HepG2 (cell line): ENCODE measurements around the gene TSPAN31. TPM values are rescaled to one million over a fixed set of nuclear protein-coding genes. Genes with fewer than 3 reads are reported as not detected.

ENCODE experiments used
- FOSL1 ChIP-seq: sonication (generic); formaldehyde crosslinking; IDR thresholded peaks from 2 replicates; pipeline ENCODE4 v1.9.0; 2021; ENCODE audit warnings: missing genetic modification reagents, borderline replicate concordance
- HIVEP1 ChIP-seq: sonication (generic); formaldehyde crosslinking; IDR thresholded peaks from 2 replicates; pipeline ENCODE4 v1.4.0; 2020; ENCODE audit warnings: mild to moderate bottlenecking, missing genetic modification reagents
- MIER2 ChIP-seq: IDR thresholded peaks from 2 replicates; pipeline ENCODE4 v1.6.1; 2016; ENCODE audit warnings: missing biosample characterization, missing genetic modification reagents
- SCMH1 ChIP-seq: sonication (generic); formaldehyde crosslinking; IDR thresholded peaks from 2 replicates; pipeline ENCODE4 v1.9.0; 2021; ENCODE audit warnings: missing genetic modification reagents, mild to moderate bottlenecking, borderline replicate concordance
- ZNF205 ChIP-seq: IDR thresholded peaks from 2 replicates; pipeline ENCODE4 v1.6.1; 2018; ENCODE audit warnings: missing biosample characterization, missing genetic modification reagents
- ZNF33B ChIP-seq: sonication (generic); formaldehyde crosslinking; IDR thresholded peaks from 2 replicates; pipeline ENCODE4 v1.5.1; 2020; ENCODE audit warnings: mild to moderate bottlenecking, missing genetic modification reagents
- ZNF589 ChIP-seq: sonication (generic); formaldehyde crosslinking; conservative IDR thresholded peaks from 2 replicates; pipeline ENCODE4 v1.8.0; 2022; ENCODE audit warnings: mild to moderate bottlenecking, moderate library complexity, missing genetic modification reagents
- polyA plus RNA-seq, 8 experiments: library from polyadenylated mRNA; depleted of rRNA in 3 of 8; stranded (reverse) in 7 of 8; unstranded in 1 of 8; fragments of >200 nt; fragmentation: Illumina TruSeq in 4 of 8; extraction: Trizol in 4 of 8; gene quantifications; 2 replicates each; pipeline versions ENCODE4 v1.2.1 to v1.2.3, GENCODE V29; 2011 to 2016; ENCODE audit warnings: low read depth in 4 of 8, missing spikeins in 1 of 8, mixed read lengths in 1 of 8; ENCODE audit not compliant: insufficient read depth in 1 of 8
- total RNA-seq, 5 experiments: library from RNA; depleted of rRNA; stranded (reverse); fragments of >200 nt; fragmentation: Illumina TruSeq; extraction: Trizol; gene quantifications; 2 replicates each; pipeline ENCODE4 v1.2.3, GENCODE V29; 2016; ENCODE audit warnings: low read depth in 1 of 5
- TF ChIP-seq, protein P1 (sequence below), 2 experiments: fragments of 450-650 bp in 1 of 2; sonication (generic) in 1 of 2; formaldehyde crosslinking in 1 of 2; IDR thresholded peaks; 2 replicates each; pipeline versions ENCODE4 v1.6.1 to v1.8.0; 2016 to 2022; ENCODE audit warnings: antibody characterized with exemption in 1 of 2, mild to moderate bottlenecking in 1 of 2, missing genetic modification reagents in 1 of 2
- TF ChIP-seq, protein P2 (sequence below): sonication (generic); formaldehyde crosslinking; IDR thresholded peaks from 2 replicates; pipeline ENCODE4 v1.4.0; 2020; ENCODE audit warnings: missing genetic modification reagents
- TF ChIP-seq, protein P3 (sequence below), 2 experiments: sonication (generic) in 1 of 2; formaldehyde crosslinking in 1 of 2; IDR thresholded peaks; 2 replicates each; pipeline versions ENCODE4 v1.5.1 to v1.6.1; 2011 to 2020; ENCODE audit warnings: borderline replicate concordance in 1 of 2, low read depth in 1 of 2, low read length in 1 of 2, mild to moderate bottlenecking in 1 of 2, missing genetic modification reagents in 1 of 2, moderate library complexity in 1 of 2
- TF ChIP-seq, protein P4 (sequence below): sonication (generic); formaldehyde crosslinking; conservative IDR thresholded peaks from 2 replicates; pipeline ENCODE4 v1.8.0; 2022; ENCODE audit warnings: low read depth, missing genetic modification reagents

Gene TSPAN31
- total and polyA plus RNA-seq, 2 of the 13 experiments (the other 11 are each of a cell fraction or from before 2014, with no cell fraction given) = 10.4 to 24.6 TPM

DNA sequence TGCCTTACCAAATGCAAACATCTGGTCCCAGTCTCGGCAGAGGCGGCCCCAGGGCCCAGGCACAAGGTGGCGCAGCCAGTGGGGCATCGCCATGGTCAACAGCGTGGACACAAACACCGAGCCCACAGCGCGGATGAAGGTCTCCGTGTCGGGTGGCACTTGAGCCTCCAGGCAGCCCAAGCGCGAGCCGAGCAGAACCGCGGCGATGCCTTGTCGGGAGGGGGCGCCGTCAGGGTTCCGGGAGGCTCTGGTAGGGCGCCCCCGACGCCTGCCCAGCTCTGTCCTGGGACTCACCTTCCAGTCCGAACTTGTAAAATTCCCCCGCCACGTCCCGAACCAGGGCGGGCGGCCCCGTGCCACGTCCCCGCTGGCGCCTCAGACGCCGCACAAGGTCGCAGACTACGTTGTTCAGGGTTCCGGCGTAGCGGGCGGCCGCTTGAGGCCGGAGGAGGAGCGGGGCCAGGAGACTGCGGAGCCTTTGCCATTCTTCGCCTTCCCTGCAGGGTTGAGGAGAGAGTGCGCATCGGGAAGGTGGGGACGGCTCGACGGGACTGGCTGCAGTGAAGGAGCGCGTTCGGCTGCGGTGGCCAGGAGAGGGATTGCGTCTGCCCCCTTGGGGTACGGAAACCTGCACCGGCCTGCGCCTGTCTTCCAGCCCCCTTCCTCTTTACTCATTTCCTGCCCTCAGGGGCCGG lies 20.3 kb downstream of the TSPAN31 start (continued):
- TF ChIP-seq, protein P1, sequence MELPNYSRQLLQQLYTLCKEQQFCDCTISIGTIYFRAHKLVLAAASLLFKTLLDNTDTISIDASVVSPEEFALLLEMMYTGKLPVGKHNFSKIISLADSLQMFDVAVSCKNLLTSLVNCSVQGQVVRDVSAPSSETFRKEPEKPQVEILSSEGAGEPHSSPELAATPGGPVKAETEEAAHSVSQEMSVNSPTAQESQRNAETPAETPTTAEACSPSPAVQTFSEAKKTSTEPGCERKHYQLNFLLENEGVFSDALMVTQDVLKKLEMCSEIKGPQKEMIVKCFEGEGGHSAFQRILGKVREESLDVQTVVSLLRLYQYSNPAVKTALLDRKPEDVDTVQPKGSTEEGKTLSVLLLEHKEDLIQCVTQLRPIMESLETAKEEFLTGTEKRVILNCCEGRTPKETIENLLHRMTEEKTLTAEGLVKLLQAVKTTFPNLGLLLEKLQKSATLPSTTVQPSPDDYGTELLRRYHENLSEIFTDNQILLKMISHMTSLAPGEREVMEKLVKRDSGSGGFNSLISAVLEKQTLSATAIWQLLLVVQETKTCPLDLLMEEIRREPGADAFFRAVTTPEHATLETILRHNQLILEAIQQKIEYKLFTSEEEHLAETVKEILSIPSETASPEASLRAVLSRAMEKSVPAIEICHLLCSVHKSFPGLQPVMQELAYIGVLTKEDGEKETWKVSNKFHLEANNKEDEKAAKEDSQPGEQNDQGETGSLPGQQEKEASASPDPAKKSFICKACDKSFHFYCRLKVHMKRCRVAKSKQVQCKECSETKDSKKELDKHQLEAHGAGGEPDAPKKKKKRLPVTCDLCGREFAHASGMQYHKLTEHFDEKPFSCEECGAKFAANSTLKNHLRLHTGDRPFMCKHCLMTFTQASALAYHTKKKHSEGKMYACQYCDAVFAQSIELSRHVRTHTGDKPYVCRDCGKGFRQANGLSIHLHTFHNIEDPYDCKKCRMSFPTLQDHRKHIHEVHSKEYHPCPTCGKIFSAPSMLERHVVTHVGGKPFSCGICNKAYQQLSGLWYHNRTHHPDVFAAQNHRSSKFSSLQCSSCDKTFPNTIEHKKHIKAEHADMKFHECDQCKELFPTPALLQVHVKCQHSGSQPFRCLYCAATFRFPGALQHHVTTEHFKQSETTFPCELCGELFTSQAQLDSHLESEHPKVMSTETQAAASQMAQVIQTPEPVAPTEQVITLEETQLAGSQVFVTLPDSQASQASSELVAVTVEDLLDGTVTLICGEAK (IDR thresholded peaks at IDR 0.05) = no peak
- TF ChIP-seq, protein P1 (CRISPR knock-in tag; IDR thresholded peaks at IDR 0.05) = no peak
- TF ChIP-seq, protein P2, sequence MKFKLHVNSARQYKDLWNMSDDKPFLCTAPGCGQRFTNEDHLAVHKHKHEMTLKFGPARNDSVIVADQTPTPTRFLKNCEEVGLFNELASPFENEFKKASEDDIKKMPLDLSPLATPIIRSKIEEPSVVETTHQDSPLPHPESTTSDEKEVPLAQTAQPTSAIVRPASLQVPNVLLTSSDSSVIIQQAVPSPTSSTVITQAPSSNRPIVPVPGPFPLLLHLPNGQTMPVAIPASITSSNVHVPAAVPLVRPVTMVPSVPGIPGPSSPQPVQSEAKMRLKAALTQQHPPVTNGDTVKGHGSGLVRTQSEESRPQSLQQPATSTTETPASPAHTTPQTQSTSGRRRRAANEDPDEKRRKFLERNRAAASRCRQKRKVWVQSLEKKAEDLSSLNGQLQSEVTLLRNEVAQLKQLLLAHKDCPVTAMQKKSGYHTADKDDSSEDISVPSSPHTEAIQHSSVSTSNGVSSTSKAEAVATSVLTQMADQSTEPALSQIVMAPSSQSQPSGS (CRISPR knock-in tag) = no peak
- TF ChIP-seq, protein P3, sequence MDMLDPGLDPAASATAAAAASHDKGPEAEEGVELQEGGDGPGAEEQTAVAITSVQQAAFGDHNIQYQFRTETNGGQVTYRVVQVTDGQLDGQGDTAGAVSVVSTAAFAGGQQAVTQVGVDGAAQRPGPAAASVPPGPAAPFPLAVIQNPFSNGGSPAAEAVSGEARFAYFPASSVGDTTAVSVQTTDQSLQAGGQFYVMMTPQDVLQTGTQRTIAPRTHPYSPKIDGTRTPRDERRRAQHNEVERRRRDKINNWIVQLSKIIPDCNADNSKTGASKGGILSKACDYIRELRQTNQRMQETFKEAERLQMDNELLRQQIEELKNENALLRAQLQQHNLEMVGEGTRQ (IDR thresholded peaks at IDR 0.05; ENCODE audit: low read depth, low read length) = no peak
- TF ChIP-seq, protein P3 (CRISPR knock-in tag; IDR thresholded peaks at IDR 0.05; ENCODE audit: borderline replicate concordance) = no peak
- 0 out of 2 replicates have a peak, but pooled peaks have one; percentile 78 for TF ChIP-seq ZNF589 (CRISPR knock-in tag)
- peak; percentile 81 for TF ChIP-seq HIVEP1 (CRISPR knock-in tag)
- no peak for TF ChIP-seq ZNF205
- peak; percentile 23; the same call in 1 of the 2 replicates for TF ChIP-seq ZNF33B (CRISPR knock-in tag)
- TF ChIP-seq FOSL1 (CRISPR knock-in tag) = no peak
- no peak for TF ChIP-seq SCMH1 (CRISPR knock-in tag)
- TF ChIP-seq MIER2 (CRISPR knock-in tag) = no peak
- TF ChIP-seq, protein P4, sequence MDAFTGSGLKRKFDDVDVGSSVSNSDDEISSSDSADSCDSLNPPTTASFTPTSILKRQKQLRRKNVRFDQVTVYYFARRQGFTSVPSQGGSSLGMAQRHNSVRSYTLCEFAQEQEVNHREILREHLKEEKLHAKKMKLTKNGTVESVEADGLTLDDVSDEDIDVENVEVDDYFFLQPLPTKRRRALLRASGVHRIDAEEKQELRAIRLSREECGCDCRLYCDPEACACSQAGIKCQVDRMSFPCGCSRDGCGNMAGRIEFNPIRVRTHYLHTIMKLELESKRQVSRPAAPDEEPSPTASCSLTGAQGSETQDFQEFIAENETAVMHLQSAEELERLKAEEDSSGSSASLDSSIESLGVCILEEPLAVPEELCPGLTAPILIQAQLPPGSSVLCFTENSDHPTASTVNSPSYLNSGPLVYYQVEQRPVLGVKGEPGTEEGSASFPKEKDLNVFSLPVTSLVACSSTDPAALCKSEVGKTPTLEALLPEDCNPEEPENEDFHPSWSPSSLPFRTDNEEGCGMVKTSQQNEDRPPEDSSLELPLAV = no peak
